Panc1 (cell line): ENCODE measurements around the gene POM121.
"Not testable (repeated sequence)": the region's sequence is repeated elsewhere in the genome, so short reads cannot be mapped to it uniquely, and the experiment has no call there.

Experiments used
- CTCF ChIP-seq: fragments of 450-650 bp; IDR thresholded peaks from 2 replicates; pipeline ENCODE4 v1.5.1; 2017; ENCODE audit warnings: mild to moderate bottlenecking
- POLR2AphosphoS5 ChIP-seq: IDR thresholded peaks from 2 replicates; pipeline ENCODE4 v1.6.1; 2012; ENCODE audit warnings: mild to moderate bottlenecking, low read depth, low read length, moderate library complexity
- REST ChIP-seq, 2 experiments: IDR thresholded peaks; 2 replicates each; pipeline ENCODE4 v1.6.1; 2011 to 2012; ENCODE audit warnings: low read depth in 2 of 2, control low read depth in 1 of 2, low read length in 1 of 2, mild to moderate bottlenecking in 1 of 2, moderate library complexity in 1 of 2; ENCODE audit not compliant: insufficient read depth in 1 of 2
- TCF7L2 ChIP-seq: IDR thresholded peaks from 2 replicates; pipeline ENCODE4 v1.6.1; 2011; ENCODE audit warnings: mild to moderate bottlenecking, low read depth, low read length, inconsistent platforms

GRCh38 chr7:72944937-72945336 is 20.0 kb downstream of the POM121 start:
- not testable (repeated sequence) for TF ChIP-seq CTCF; POLR2AphosphoS5; TCF7L2; REST (IDR thresholded peaks at IDR 0.05; ENCODE audit: insufficient read depth in 1 of 2, low read depth in 2 of 2, low read length in 1 of 2)
